ENCODE results near the gene CRHR1.

Gene CRHR1

DNA sequence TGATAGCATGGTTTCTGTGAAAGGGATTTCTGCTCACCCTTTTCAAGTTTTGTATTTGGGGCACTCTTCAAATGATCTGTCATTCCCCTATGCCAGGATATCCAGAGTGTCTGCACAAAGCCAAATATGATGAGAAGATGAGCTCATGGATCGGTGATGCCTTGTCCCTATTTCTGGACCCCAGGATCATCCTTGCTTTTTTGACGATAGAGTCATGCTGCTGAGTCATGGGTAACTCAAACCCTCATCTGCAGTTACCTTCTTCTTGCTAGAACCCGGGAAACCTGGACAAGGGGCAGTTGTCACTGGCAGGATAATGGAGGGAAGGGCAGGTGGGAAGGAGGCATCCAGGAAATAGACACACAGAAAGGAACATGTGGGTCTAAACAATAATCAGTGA, 92.4 kb downstream of the CRHR1 start:
- TF ChIP-seq, protein P1, sequence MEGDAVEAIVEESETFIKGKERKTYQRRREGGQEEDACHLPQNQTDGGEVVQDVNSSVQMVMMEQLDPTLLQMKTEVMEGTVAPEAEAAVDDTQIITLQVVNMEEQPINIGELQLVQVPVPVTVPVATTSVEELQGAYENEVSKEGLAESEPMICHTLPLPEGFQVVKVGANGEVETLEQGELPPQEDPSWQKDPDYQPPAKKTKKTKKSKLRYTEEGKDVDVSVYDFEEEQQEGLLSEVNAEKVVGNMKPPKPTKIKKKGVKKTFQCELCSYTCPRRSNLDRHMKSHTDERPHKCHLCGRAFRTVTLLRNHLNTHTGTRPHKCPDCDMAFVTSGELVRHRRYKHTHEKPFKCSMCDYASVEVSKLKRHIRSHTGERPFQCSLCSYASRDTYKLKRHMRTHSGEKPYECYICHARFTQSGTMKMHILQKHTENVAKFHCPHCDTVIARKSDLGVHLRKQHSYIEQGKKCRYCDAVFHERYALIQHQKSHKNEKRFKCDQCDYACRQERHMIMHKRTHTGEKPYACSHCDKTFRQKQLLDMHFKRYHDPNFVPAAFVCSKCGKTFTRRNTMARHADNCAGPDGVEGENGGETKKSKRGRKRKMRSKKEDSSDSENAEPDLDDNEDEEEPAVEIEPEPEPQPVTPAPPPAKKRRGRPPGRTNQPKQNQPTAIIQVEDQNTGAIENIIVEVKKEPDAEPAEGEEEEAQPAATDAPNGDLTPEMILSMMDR (IDR thresholded peaks at IDR 0.05) = no peak
- no peaks in the 10 kb centered on the region for H3K36me3 Mint-ChIP-seq (ENCODE audit: low read depth)

DNA sequence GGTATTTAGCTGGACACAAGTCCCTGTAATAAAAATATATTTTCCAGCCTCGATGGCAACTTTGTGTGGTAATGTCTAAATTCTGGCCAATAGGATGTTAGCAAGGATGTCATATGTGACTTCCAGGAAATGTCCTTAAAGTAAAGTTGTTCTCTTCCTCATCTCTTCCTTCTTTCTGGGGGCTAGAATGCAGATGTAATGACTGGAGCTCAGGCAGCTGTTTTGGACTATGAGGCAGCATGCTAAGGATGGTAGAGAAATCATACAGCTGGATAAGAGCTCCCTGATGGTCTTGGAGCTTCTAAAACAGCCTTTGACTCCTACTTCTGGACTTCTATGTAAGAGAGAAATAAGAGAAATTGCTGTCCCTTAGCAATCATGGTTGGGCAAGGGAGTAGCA, 93.3 kb downstream of the CRHR1 start:
- TF ChIP-seq, protein P1 (IDR thresholded peaks at IDR 0.05) = no peak
- Mint-ChIP-seq H3K36me3 (ENCODE audit: low read depth) (no peaks in the 10 kb centered on the region), H3K4me3 (no peak overlapping the region), H3K27me3 (ENCODE audit: low read depth, poor library complexity) (peaks cover 65% of the 10 kb centered on the region), H3K4me1 (peaks cover 10% of the 10 kb centered on the region), H3K27ac (no peak overlapping the region), H3K9me3 (no peaks in the 10 kb centered on the region)
- DNase-seq = no peak

More for the DNA sequence above, 92.4 kb downstream of the CRHR1 start:
- peaks cover 62% of the 10 kb centered on the region for H3K27me3 Mint-ChIP-seq (ENCODE audit: low read depth, poor library complexity)
- DNase-seq = no peak
- peaks cover 16% of the 10 kb centered on the region for H3K4me1 Mint-ChIP-seq
- H3K27ac Mint-ChIP-seq = no peak overlapping the region
- no peaks in the 10 kb centered on the region for H3K9me3 Mint-ChIP-seq
- H3K4me3 Mint-ChIP-seq = no peak overlapping the region

DNA sequence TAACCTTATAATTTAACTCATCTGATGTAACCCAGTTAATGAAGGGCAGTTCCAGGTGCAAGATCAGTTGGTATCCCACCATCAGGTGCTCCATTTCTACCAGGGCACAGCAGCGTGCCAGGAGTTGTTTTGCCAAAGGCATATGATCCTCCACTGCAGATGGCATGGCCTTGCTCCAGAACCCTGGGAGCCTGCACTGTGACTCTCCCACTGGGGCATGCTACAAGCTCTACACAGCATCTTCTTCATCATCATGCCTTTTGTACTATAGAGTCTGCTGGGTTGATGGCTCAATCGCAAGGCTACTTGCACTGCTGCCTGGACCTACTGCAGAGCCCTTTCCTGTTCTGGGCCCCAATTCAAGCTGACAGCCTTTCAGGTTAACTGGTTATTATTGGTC, 98.9 kb downstream of the CRHR1 start:
- DNase-seq = no peak
- no peak overlapping the region for H3K4me3 Mint-ChIP-seq
- no peaks in the 10 kb centered on the region for H3K4me1 Mint-ChIP-seq
- peaks cover 61% of the 10 kb centered on the region for H3K27me3 Mint-ChIP-seq (ENCODE audit: low read depth, poor library complexity)
- H3K36me3 Mint-ChIP-seq (ENCODE audit: low read depth) = no peaks in the 10 kb centered on the region
- H3K9me3 Mint-ChIP-seq = peaks cover 4% of the 10 kb centered on the region
- TF ChIP-seq, protein P1 (IDR thresholded peaks at IDR 0.05) = no peak
- no peak overlapping the region for H3K27ac Mint-ChIP-seq
